NCI-H2029 (cell line): ENCODE data around the gene ZNF335.
"Not testable (repeated sequence)": the region's sequence is repeated elsewhere in the genome, so short reads cannot be mapped to it uniquely, and the experiment has no call there.

Experiments
- DNase-seq: peaks from one replicate; lab custom pipeline; 2025; lab: John Stamatoyannopoulos, UW

Gene ZNF335

DNA sequence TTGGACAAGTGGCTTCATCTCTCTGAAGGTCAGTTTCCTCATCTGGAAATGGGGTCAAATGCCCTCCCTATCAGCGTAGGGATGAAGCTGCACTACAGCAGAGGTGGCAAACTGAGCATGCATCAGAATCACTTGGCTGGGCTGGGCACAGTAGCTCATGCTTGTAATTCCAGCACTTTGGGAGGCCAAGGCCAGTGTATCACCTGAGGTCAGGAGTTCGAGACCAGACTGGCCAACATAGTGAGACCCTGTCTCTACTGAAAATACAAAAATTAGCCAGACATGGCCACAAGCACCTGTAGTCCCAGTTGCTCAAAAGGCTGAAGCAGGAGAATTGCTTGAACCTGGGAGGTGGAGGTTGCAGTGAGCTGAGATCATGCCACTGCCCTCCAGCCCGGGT lies 30.0 kb upstream of the ZNF335 start:
- DNase-seq, result no peak

DNA sequence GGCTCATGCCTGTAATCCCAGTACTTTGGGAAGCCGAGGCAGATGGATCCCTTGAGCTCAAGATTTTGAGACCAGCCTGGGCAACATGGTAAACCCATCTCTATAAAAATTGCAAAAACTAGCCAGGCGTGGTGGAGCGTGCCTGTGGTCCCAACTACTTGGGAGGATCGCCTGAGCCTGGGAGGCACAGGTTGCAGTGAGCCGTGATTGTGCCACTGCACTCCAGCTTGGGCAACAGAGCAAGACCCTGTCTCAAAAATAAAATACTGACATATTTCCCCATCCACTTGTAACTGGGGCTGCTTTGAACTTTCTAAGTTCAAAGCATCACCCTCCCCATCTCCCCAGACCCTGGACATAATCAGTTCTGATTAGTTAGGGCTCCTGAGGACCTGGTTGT lies 29.5 kb upstream of the ZNF335 start:
- no peak for DNase-seq

DNA sequence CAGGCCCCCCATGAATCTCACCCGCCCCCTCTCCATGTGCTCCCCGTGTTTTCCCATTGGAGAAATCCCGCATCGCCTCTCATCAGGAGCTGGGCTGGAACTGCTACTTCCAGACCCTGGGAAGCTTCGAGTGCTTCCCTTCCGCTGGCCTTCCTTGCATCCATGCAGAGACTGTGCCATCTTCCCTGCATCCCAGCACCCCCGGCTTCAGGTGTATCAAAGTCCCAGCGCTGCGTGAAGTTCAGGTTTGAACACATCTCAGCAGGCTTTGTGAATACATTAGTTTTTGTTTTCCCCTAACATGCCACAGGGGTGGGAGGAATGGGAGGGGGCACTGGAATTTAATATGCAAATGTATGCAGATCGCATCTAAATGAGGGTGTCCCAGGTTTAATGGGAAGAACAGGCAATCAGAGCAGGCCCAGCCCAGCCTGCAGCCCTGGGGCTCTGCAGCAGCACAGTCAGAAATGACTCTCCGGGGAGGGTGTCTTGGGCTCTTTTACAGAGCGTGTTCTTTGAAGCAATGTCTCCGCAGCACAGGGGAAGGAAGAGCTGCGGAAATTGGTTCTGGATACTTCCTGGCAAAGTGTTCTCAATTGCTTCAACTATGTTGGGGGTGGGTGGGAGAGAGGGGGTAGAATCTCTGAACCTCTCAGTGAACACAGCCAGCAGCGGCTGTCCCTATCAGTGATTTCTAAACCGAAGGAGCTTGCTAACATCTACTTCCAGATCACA lies 28.4 kb upstream of the ZNF335 start:
- no peak for DNase-seq

DNA sequence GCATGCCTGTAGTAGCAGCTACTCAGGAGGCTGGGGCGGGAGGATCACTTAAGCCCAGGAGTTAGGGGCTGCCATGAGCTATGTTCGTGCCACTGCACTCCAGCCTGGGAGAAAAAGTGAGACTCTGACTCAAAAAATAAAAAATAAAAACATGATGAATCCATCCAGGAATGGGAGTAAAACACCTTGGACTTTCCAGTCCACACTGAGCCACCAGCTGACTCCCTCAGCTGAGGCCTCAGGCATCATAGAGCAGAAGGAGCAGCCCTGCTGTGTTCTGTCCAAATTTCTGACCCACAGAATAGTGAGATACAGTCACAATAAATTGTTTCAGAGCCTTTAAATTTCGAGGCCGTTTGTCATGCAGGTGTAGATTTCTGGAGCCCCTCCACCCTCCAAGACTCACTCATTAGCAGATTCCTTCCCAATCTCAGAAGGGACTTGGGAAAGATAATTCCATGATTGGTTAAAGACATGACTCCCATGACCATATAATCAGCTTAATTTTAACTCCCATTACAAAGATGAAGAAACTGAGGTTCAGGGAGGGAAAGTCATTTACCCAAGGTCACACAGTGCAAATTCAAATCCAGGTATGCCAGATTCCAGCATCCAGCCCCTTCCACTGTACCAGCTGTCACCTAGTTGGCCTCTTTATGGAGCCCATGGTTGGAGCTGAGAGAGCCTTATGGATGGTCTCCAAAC lies 27.7 kb upstream of the ZNF335 start:
- DNase-seq, result no peak

DNA sequence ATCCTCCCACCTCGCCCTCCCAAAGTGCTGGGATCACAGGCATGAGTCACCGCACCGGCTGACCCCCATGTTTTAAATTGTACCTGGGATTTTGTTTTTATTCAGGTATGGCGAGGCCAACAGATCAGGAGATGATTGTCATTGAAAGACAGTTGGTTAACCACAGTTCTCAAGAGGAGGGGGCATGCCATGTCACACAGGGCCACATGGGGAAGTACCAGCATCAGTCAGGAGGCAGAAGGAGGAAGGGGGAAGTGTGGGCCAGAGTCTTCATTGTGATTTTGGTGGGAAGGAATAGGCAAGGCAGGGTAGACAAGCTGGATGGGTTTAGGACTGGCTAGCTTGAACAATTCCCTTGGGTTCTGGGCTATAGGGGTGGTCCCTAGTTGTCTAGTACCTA lies 26.8 kb upstream of the ZNF335 start:
- DNase-seq, result no peak

DNA sequence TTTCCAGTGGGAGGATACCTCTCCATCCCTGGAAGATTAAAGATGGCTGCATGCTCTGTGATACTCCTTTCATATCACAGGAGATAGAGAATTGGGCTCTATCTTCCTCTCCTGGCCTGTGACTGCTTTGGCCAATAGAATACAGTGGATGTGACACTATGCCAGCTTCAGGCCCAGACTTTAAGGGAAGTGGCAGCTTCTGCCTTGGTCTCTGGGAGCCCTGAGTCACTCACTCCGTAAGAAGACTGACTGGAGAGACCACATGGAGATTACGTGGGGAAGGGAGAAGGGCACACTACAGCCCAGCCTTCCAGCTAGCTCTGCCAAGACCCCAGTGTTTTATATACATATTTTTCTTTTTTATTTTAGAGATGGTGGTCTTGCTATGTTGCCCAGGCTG lies 26.3 kb upstream of the ZNF335 start:
- DNase-seq, result no peak

DNA sequence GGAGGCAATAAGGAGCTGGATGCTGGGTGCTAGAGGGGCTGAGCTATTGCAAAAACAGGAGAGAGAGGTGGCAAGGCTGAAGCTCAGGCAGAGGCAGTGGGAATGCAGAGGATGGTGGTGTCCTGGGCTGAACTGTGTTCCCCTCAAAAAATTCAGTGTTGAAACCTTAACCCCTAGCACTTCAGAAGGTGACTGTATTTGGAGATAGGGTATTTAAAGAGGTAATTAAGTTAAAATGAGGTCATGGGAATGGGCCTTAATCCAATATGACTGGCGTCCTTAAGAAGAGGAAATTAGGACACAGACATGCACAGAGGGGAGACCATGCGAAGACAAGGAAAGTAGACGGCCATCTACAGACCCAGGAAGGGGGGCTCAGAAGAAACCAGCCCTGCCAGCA lies 25.2 kb upstream of the ZNF335 start:
- peak; percentile 5 for DNase-seq

DNA sequence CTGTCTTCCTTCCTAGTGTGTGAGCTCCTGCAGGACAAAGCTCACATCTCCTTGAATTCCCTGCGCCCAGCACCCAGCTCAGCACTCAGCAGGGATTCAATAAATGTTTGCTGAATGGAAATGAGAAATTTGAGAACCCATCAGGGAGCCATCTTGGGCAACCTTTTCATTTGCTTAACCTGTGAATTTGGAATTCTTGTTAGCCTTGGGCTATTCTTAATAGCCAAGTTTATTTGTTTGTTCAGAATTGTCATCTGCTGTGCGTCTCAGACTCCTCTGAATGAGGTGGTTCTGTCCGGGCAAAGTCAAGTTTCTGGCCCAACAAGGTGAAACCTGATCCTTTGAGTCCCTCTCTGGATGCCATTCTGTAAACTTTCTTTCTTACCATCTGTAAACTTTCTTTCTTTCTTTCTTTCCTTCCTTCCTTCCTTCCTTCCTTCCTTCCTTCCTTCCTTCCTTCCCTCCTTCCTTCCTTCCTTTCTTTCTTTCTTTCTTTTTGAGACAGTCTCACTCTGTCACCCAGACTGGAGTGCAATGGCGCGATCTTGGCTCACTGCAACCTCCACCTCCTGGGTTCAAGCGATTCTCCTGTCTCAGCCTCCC lies 23.6 kb upstream of the ZNF335 start:
- DNase-seq, result not testable (repeated sequence)

DNA sequence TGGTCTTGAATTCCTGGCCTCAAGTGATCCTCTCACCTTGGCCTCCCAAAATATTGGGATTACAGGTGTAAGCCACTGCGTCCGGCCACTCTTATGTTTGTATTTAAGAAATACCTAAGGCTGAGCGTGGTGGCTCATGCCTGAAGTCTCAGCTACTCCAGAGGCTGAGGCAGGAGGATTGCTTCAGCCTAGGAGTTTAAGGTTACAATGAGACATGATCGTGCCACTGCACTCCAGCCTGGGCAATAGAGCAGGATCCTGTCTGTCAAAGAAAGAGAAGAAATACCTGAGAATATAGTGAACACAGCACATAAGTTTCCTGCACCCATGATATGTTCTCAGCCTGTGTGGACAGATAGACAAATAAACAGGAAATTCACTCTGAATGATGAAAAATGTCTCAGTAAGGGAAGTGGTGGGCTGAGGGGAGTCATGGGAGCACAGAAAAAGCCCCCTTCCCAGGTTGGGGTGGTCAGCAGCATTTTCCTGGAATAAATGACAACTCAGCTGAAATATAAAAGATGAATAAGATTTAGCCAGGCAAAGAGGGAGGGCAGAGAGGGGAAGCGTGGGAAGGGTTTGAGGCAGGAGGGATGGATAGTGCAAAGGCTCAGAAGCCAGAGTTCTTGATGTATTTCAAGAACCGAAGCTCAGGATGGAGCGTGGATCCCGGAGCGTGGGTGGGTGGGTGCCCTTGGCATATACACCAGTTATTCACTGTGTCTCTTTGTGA lies 22.9 kb upstream of the ZNF335 start:
- DNase-seq, result no peak

DNA sequence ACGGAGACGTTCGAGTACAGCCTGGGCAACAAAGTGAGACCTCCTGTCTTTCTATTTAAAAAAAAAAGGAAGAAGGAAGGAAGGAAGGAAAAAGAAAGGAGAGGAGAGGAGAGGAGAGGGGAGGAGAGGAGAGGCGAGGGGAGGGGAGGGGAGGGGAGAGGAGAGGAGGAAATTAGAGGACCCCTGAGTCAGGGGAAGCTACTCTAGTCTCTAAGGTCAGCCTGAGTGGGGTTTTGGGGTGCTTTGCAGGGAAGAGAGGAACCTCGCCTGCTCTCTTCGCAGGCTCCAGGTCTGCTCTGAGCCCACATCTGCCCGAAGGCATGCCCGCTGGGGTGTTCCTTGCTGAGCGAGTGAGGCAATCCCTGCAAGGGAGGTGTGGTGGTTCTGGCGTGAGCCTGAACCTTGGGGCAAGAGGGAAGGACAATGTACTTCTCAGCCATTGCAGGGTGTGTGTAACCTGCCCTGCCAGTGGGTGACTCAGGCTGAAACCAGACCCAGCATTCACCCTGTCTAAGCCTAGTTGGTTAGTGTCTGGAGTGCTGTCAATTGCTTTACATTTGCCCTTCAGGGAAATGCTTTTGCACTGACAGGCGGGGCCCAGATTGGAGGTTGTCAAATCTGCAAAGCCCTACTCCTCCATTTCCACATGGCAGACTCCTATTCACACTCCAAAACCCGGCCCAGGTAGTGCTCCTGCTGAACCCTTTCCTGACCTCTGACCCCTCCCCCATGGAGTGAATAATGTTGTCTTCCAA lies 21.4 kb upstream of the ZNF335 start:
- DNase-seq, result no peak

DNA sequence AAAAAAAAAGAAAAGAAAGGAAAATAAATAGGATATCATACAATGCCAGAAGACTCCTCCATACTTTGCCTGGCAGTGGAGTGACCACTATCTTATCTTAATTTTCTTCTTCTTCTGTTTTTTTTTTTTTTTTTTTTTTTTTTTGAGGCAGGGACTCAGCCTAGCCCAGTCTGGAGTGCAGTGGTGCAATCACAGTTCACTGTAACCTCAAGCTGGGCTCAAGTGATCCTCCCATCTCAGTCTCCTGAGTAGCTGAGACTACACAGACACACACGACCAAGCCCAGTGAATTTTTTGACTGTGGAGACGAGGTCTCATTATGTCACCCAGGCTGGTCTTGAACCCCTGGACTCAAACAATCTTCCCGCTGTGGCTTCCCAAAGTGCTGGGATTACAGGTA lies 19.6 kb upstream of the ZNF335 start:
- DNase-seq, result no peak

DNA sequence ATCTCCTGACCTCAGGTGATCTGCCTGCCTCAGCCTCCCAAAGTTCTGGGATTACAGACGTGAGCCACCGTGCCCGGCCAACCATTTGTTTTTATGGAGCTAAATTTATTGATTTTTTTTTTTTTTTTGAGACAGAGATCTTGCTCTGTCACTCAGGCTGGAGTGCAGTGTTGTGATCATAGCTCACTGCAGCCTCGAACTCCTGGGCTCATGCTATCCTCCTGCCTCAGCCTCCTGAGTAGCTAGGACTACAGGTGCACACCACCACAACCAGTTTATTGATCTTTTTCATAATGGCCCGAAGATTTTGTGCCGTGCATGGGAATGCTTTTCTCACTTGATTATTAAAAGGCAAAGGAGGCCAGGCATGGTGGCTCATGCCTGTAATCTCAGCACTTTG lies 16.8 kb upstream of the ZNF335 start:
- not testable (repeated sequence) for DNase-seq

DNA sequence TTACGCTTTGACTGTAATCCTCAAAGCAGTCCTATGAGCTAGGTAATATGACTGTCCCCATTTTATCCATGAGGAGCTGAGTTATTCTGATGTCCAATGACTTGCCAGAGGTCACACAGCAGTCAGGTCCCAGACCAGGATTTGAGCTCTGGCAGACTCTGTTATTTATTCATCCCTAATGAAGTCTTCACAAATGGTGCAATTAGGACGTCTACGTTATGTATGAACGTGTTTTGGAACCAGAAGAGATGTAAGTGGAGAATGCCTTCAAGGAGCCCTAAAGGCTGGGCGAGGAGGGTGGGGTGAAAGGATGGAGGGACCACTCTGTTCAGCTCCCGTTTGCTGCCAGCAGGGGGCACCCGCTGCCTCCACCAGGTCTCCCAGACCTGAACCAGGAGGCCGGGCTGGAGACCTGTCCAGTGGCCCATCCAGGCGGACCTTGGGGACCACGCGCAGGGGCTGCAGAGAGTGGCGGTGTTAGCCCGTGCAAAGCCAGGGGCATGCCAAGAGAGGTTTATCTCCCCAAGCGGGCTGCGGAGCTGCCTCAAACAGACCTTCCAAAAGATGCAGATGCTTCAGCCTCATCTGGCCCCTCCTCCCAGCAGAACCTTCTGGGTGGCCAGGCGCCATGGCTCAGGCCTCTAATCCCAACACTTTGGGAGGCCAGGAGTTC lies 15.2 kb upstream of the ZNF335 start:
- peak; percentile 59 for DNase-seq

DNA sequence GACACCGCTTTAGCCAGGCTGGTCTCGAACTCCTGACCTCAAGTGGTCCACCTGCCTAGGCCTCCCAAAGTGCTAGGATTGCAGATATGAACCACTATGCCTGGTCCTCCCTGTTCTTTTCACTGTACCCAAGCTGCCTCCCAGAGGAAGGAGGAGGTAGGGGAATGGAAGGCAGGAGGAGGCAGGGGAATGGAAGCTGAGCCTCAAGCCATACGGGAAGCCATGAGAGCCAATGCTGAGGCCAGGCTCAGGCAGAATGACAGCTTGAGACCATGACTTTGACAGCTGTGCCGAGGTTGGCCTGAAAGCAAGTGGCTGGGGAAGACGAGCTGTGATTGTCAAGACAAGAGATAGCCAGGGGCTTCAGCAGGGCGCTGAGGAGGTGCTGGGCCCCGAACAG lies 13.6 kb upstream of the ZNF335 start:
- DNase-seq, result no peak

DNA sequence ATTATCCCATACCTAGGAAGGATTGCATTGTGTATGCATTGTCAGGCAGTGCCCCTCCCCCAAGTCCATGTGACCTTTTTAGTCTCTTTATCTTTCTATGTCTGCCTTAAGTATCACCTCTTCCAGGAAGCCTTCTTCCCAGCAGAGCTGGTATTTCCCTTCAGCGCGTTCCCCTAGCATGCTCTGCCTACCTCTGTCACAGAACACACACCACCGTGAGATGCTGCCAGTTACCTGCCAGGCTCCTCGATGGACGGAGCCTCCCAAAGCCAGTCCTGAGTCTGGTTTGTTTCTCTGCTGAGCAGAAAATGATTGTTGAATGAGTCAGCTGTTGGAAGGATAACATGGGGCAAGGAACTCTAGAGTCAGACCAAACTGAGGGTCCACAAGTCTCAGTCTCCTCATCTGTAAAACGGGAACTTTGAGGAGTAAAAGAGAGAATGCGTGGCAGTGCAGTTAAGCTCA lies 11.3 kb upstream of the ZNF335 start:
- DNase-seq, result no peak

DNA sequence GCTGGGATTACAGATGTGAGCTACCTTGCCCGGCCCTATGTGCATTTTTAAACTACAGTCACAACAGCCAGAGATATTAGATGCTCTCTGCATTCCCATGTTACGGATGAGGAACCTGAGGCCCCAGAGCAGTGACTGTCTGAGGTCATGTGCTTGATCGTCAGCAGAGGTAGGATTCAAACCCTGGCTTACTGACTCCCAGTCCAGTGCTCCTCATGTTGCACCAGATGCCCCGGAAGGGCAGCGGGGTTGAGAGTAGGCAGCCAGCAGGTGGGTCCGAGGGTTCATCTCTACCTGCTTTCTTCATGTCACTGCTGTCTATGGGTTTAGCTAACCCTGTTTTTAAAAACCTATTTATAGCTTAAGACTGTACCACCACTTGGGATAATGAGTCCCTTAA lies 9.3 kb upstream of the ZNF335 start:
- DNase-seq, result no peak

DNA sequence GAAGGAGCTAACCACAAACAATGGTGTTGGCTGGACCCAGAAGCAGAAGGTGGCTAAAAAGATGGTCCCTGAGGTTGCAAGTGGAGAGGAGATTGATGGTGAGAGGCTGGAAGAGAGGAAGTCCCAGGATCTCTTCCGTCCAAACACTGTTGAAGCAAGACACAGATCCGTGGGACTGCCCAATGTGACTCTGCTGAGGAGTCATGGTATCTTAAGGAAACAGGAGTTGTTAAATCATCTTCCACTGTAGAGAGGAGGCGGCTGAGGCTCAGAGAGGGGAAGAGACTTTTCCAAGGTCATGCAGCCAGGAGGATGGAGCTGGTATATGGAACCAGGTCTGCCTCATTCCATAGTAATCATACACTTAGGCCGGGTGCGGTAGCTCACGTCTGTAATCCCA lies 4.1 kb upstream of the ZNF335 start:
- DNase-seq, result no peak

DNA sequence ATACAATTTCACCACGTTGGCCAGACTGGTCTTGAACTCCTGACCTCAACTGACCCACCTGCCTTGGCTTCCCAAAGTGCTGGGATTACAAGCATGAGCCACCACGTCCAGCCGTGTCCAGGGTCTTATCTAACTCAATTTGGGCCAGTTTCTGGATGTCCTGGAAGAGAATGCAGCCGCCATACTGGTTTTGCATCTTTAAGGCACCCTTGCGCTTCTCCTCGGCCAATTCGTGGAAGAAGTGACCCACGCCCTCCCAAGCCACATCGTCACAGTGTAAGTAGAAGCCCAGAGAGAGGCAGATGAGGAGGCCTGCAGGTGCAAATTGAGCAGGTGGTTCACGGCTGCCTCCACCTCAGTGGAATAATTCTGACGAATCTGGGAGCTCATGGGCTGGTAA lies 3.7 kb upstream of the ZNF335 start:
- DNase-seq, result no peak

DNA sequence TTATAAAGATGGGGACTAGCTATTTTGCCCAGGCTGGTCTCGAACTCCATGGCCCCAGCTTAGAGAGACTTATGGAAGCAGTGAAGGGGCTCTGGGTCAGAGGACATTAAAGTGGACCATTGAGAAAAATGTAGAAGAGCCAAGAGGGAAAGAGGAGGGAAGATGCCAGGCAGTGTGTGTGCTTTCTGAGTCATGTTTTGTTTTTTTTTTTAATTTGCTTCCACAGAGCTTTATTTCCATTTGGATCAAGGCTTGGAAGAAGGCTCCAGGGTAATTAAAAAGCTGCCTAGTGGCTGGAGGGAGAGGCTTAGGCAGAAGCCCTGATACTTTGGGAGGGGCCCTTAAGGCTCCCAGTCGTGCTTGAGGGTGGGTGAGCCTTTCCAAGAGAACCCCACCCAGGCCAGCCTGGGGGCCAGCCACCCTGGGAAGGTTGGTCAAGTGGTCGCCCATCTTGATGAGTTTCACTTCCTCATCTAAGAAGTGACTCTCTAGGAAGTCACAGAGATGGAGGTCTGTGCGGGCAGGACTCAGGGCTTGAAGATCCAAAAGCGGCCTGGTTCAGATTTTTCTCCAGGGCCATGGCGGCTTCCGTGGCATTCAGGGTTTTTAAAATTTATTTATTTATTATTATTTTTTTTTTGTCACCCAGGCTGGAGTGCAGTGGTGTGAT lies 3.0 kb upstream of the ZNF335 start:
- no peak for DNase-seq

DNA sequence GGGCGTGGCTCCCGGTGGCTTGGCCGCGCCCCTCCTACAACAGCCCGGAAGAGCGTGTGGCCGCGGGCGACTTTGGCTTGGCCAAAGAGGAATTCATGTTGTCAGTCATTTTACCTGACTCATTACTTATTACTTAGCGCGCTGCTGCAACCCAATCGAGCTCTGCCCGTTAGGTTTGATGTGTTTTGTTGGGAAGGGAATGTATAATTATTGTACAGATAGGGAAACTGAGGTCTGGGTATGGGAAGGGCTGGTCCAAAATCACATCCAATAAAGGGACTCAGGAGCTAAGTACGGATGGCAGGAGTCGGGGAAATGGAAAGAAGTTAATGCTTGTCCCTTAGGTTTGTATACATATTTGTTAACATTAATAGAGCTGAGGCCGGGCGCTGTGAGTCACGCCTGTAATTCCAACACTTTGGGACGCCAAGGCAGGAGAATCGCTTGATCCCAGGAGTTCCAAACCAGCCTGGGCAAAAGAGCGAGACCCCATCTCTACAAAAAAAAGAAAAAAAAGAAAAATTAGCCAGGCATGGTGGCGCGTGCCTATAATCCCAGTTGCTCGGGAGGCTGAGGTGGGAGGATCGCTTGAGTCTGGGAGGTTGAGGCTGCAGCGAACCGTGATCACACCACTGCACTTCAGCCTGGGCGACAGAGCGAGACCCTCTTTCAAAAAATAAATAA lies 639 bp upstream of the ZNF335 start:
- DNase-seq, result no peak

DNA sequence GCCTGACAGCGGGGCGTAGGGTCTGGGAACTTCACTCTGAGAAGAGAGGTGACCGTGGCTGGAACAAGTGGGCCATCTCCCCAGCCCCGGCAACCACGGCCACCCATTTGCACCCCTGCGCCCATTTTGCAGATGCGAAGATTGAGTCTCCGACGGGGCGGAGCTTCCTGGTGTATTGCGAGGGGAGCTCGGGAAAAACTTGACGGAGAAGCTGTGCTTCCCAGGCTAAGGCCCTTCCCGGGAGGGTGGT lies 653 bp downstream of the ZNF335 start:
- no peak for DNase-seq
